ENCODE data around the gene CNTN1.

Gene CNTN1

DNA sequence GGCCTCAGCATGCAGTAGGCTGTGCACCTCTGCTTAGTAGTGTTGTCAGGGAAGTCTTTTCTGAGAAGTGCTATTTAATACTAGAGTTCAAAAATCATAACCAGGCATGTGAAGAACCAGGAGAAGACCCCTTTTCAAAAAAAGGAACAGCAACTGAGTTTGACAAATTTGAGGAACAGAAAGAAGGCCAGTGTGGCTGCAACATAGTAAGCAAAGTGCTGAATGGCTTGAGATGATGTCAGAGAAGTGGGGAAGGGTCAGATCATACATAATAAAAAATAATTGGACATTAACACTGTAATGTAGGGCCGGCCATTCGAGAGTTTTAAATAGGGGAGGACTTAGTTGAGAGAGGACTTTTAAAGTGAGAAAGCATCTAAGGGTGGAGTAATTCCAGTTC is 11.1 kb upstream of the CNTN1 start:
- peaks cover 9% of the 10 kb centered on the region for H3K9me3 Mint-ChIP-seq
- ATAC-seq (no peak), DNase-seq (no peak)
- no peak overlapping the region for H3K27ac Mint-ChIP-seq
- no peaks in the 10 kb centered on the region for H3K4me1 Mint-ChIP-seq
- no peaks in the 10 kb centered on the region for H3K36me3 Mint-ChIP-seq (ENCODE audit: low read depth)
- H3K27me3 Mint-ChIP-seq, result no peaks in the 10 kb centered on the region
- no peak overlapping the region for H3K4me3 Mint-ChIP-seq

DNA sequence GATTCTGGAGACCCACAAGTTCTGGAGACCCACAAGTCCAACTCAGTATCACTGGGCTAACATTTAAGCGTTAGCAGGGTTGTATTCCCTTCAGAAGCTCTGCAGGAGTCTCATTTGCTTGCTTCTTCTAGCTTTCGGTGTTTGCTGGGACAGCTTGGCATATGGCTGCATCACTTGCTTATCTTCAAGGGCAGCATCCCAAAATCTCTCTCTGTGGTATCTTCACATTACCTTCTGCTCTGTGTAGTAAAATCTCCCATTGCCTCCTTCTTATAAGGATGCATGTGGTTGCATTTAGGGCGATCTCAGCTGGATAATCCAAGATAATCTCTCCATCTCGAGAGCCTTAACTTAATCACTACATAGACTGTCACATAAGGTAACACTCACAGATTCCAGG is 7.3 kb upstream of the CNTN1 start:
- Mint-ChIP-seq H3K4me1 (no peaks in the 10 kb centered on the region), H3K27ac (no peak overlapping the region), H3K9me3 (no peaks in the 10 kb centered on the region), H3K36me3 (ENCODE audit: low read depth) (no peaks in the 10 kb centered on the region), H3K4me3 (no peak overlapping the region), H3K27me3 (no peaks in the 10 kb centered on the region)
- DNase-seq, result no peak
- no peak for ATAC-seq

DNA sequence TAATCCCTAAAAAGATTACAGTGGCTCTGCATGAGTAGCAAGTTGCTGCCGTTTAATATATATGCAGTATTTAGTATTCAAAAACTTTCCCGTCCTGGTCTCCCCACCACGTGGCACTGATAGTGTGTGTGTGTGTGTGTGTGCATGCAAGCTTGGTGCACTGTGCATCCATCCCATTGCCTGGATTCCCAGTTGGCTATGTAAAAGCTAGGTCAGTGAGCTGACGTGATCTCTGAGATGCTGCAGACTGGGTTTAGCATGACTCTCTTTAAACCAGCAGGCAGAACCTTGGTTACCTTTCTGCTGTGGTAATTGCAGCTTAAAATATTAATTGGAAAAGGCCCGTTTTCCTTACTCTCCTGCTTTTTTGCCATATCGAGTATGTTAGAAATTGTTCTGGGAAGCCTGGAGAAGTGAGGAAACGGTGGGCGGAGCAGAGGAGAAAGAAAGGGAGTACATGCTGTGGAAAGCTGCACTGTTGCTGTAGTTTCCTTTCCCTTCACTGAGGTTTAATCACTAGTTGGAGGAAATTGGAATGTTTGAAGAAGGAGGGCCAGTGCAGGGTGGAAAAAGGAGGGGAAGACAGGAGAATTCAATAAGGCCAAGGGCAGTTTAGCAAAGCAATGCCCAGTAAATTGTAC is 4.0 kb upstream of the CNTN1 start:
- DNase-seq, result no peak
- H3K27ac Mint-ChIP-seq, result no peak overlapping the region
- peaks cover 15% of the 10 kb centered on the region for H3K27me3 Mint-ChIP-seq
- no peak for ATAC-seq
- no peak overlapping the region for H3K4me3 Mint-ChIP-seq
- H3K36me3 Mint-ChIP-seq (ENCODE audit: low read depth), result no peaks in the 10 kb centered on the region
- H3K4me1 Mint-ChIP-seq, result no peaks in the 10 kb centered on the region
- H3K9me3 Mint-ChIP-seq, result no peaks in the 10 kb centered on the region

DNA sequence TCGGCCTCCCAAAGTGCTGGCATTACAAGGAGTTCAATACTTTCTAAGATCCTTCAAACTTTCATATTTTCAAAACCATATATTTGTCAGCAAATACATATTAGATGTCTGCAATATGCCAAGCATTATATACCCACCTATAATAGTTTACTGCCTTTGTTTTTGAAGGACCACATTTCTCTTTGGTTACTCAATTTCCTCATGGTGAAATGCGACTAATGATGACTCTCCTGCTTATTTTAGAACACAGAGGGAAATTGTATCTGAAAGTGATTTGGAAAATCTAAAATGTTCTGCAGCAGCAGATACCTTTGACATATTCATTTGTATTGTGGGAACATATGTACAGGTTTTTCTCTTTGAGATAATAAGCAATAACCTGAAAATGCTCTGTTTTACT is 2.7 kb upstream of the CNTN1 start:
- no peaks in the 10 kb centered on the region for H3K4me1 Mint-ChIP-seq
- H3K4me3 Mint-ChIP-seq, result no peak overlapping the region
- no peaks in the 10 kb centered on the region for H3K36me3 Mint-ChIP-seq (ENCODE audit: low read depth)
- no peak for ATAC-seq
- H3K27ac Mint-ChIP-seq, result no peak overlapping the region
- no peak for DNase-seq
- H3K9me3 Mint-ChIP-seq, result no peaks in the 10 kb centered on the region
- H3K27me3 Mint-ChIP-seq, result peaks cover 18% of the 10 kb centered on the region

DNA sequence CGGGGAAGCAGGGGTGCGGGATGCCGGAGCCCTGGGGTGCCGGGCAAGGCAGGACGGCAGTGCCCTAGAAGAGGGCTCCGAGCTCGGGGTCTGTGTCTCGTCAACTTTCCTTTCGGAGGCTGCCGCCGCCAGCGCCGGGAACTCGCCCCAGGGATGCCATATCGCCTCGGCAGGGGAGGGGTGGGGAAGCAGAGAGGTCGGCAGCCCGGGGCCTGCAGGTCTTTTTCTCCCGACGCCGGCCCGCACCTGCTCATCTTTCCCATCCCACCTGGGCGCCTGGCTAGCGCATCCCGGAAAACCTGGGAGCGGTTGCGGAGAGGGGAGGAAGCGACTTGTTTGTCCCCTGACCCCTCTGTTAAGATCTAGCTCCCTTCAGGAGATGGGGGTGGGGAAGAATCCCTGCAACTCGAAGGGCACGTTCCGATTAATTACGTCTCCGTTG is 547 bp downstream of the CNTN1 start:
- DNase-seq, result no peak
- no peak for ATAC-seq
- Mint-ChIP-seq H3K4me3 (no peak overlapping the region), H3K27ac (no peak overlapping the region), H3K27me3 (peaks cover 24% of the 10 kb centered on the region), H3K4me1 (no peaks in the 10 kb centered on the region), H3K9me3 (no peaks in the 10 kb centered on the region), H3K36me3 (ENCODE audit: low read depth) (no peaks in the 10 kb centered on the region)

DNA sequence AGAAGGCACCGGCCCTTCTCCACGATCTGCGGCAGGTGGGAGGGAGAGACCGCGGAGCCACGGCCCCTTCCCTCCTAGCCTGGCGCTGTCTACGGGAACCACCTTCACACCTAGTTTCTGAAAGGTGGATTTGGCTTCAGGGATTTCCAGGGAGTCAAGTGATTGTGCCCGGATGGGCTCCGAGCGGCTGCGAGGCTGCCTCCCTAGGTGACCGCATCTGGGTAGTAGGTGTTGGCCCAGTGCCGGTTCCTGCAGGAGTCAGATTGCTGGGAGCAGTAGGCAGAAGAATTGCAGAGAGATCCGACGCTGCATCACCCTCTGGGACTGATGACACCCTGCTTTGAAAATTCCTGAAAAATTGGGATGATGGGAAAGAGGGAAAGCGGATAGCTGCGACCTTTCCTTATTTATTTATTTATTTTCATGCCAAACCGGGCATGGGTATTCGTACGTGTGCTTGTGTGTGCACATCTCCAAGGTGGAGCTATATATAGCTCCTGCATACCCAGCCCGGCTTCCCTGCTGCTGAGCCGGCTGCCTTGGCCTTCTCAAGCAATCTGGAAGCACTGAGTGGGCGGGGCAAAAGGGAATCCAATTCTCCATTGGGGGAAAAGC is 1.1 kb downstream of the CNTN1 start:
- Mint-ChIP-seq H3K36me3 (ENCODE audit: low read depth) (no peaks in the 10 kb centered on the region), H3K9me3 (no peaks in the 10 kb centered on the region), H3K4me3 (no peak overlapping the region), H3K27ac (no peak overlapping the region), H3K27me3 (peaks cover 24% of the 10 kb centered on the region), H3K4me1 (no peaks in the 10 kb centered on the region)
- no peak for DNase-seq
- no peak for ATAC-seq

DNA sequence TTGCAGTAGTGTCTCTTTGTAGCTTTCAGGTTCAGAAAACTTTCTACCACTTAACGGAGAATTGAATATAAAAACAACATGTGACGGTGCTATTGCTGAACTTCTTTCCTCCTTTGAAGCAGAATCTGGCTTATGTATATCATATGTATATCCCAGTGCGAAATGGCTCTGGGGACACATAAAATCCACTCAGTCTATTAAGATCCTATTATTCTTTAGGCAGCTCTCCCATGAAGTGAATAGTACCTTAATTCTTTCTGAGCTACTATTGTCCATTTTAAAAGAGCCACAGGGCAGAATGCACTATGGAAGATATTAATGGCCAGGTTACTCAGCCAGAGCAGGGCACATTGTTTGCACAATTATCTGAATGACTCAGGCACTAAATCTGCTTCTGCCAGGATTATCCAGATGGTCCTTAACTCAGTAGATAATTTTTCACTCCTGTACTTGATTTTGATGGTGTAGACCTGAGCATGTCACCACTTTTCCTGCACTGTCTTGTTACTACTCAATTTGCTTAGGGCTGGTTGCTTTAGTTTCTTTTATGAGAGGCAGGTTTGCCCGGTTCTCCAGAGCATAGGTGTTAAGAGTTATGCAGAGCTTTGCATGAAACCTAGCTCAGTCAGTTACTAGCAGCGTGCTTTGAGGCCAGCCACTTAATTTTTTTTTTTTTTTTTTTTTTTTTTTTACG is 5.5 kb downstream of the CNTN1 start:
- peaks cover 11% of the 10 kb centered on the region for H3K27me3 Mint-ChIP-seq
- ATAC-seq, result no peak
- H3K36me3 Mint-ChIP-seq (ENCODE audit: low read depth), result no peaks in the 10 kb centered on the region
- DNase-seq, result no peak
- H3K4me1 Mint-ChIP-seq, result no peaks in the 10 kb centered on the region
- no peak overlapping the region for H3K27ac Mint-ChIP-seq
- peaks cover 7% of the 10 kb centered on the region for H3K9me3 Mint-ChIP-seq
- no peak overlapping the region for H3K4me3 Mint-ChIP-seq

DNA sequence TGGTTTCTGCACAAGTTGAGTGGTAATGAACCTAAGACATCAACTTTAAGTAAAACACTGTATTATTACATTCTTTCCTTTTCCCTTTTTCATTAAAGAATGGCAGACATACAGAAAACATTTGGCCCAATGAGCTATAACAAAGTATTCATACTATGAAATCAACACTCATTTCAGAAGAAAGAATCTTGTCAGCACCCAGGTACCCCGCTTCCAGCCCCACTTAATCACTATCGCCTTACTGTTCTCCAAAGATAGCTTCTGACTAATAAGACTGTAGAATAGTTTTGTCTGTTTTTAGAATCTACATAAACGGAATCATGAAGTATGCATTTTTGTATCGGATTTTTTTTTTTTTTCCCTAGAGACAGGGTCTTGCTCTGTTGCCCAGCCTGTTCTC is 9.5 kb downstream of the CNTN1 start:
- Mint-ChIP-seq H3K9me3 (peaks cover 7% of the 10 kb centered on the region), H3K27me3 (no peaks in the 10 kb centered on the region), H3K27ac (no peak overlapping the region), H3K4me3 (no peak overlapping the region), H3K4me1 (no peaks in the 10 kb centered on the region), H3K36me3 (ENCODE audit: low read depth) (no peaks in the 10 kb centered on the region)
- DNase-seq (no peak), ATAC-seq (no peak)

DNA sequence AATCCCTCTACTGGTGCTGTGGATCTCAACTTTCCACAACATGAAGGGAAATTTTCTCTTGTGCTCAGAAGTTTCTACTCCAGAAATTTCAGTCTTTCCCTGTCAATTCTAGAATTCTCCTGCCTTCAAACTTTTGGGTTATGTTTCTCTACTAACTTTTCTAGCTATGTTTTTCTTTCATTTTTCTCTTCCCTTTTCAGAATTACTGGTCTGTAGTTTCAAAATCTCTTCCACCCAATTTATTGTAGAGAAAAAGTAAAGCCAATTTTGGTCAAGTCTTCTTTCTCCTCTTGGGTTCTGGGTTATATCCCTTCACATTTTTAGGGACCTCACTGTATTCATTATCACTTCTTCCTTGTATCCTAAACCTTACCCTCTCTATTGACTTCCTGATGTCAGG is 18.9 kb downstream of the CNTN1 start:
- Mint-ChIP-seq H3K27ac (no peak overlapping the region), H3K4me3 (no peak overlapping the region), H3K4me1 (no peaks in the 10 kb centered on the region), H3K27me3 (no peaks in the 10 kb centered on the region), H3K9me3 (peaks cover 4% of the 10 kb centered on the region), H3K36me3 (ENCODE audit: low read depth) (no peaks in the 10 kb centered on the region)
- DNase-seq (no peak), ATAC-seq (no peak)

DNA sequence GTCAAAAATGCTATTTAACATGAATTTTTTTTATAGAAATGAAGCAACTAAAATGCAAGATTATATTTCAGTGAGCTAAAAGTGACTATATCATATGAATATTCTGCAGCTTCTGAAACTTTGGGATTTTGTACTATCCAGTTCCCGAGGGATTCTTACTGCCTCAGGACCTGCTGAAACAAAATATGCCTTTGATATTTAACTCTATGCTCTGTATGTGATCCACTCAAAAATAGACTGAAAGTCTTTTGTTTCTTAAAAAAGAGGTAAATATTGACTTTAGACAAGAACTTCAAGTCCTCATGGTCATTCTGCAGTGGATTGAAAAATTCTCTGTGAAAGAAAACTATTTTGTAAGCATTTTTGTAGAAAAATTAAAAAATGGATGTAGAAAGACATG is 22.4 kb downstream of the CNTN1 start:
- no peaks in the 10 kb centered on the region for H3K27me3 Mint-ChIP-seq
- H3K27ac Mint-ChIP-seq, result no peak overlapping the region
- DNase-seq (no peak), ATAC-seq (no peak)
- no peak overlapping the region for H3K4me3 Mint-ChIP-seq
- no peaks in the 10 kb centered on the region for H3K36me3 Mint-ChIP-seq (ENCODE audit: low read depth)
- no peaks in the 10 kb centered on the region for H3K4me1 Mint-ChIP-seq
- no peaks in the 10 kb centered on the region for H3K9me3 Mint-ChIP-seq

DNA sequence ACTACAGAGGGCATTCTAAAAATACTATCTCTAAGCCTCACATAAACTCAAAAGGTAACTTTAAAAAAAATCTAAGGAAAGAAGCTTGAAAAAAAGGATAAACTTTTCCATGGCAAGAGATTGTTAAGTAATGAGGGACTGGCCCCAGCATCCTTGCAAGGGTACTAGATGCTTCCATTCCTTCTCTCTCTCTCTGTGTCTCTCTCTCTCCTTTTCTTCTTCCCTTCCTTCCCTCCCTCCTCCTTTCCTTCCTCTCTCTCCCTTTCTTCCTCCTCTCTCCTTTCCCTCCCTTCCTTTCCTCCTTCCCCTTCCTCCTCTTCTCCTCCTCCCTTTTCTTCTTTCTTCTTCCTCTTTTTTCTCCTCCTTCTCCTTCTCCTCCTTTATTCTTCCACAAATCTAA is 23.8 kb downstream of the CNTN1 start:
- Mint-ChIP-seq H3K27me3 (no peaks in the 10 kb centered on the region), H3K9me3 (peaks cover 2% of the 10 kb centered on the region), H3K27ac (no peak overlapping the region), H3K4me3 (no peak overlapping the region), H3K4me1 (no peaks in the 10 kb centered on the region), H3K36me3 (ENCODE audit: low read depth) (no peaks in the 10 kb centered on the region)
- ATAC-seq, result no peak
- no peak for DNase-seq

DNA sequence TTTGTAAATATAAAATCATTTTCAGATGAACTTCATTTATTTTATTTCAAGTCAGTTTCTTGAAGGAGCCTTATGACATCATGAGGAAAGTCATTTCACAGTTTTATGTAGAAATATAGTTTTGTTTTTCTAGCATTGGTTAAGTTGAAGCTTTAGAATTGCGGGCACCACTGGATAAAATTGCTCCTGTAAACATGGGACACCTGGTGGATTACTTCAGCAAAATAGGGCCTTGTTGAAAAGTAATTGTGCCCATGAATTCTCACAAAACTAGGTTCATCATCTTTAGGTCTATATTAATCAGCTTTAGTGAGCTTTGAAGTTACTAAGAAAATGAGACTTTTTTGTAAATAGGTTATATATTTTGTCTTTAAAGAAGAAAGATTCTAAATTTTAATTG is 25.3 kb downstream of the CNTN1 start:
- Mint-ChIP-seq H3K27ac (no peak overlapping the region), H3K27me3 (no peaks in the 10 kb centered on the region), H3K9me3 (peaks cover 4% of the 10 kb centered on the region), H3K4me1 (no peaks in the 10 kb centered on the region), H3K4me3 (no peak overlapping the region), H3K36me3 (ENCODE audit: low read depth) (no peaks in the 10 kb centered on the region)
- no peak for DNase-seq
- no peak for ATAC-seq

DNA sequence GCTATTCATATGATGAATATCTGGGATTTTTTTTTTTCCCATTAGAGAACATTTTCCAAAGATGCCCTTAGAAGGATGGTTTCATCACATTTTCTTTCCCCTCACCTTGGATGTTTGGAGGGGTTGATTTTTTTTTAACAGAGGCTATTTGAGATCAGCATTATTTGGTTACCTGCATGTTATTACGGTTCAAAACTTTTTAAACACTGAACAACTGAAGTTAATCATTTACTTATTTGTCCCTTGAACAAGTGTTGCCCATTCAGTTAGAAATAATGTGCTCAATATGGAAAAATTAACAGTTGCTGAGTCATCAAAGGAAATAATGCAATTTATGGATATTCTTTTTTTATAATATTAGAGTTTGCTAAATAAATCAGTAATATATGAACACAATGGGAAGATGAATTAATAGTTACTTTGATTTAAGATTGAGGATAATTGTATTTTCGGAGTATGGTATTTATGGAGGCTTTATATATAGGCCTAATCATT is 26.7 kb downstream of the CNTN1 start:
- Mint-ChIP-seq H3K4me3 (no peak overlapping the region), H3K36me3 (ENCODE audit: low read depth) (no peaks in the 10 kb centered on the region)

DNA sequence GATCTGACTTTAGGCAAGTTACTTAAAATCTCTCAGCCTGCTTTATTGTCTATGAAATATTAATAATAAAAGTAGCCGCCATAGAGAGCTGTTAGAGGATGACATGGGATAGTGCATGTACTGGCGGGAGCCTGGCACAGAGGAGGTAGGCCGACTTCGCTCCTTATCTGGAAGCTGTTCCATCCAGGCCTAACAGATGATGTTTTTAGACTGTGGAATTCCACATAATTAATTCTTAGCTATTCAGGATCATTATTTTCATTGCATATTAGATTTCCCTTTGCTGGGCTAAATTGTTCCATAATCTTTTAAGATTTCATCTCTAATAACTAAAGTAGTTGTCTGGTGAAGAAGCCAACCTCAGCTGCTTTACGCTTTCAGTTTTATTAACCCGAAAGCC is 30.8 kb downstream of the CNTN1 start:
- H3K9me3 Mint-ChIP-seq, result peaks cover 4% of the 10 kb centered on the region
- H3K27me3 Mint-ChIP-seq, result no peaks in the 10 kb centered on the region
- no peaks in the 10 kb centered on the region for H3K36me3 Mint-ChIP-seq (ENCODE audit: low read depth)
- no peak overlapping the region for H3K4me3 Mint-ChIP-seq
- H3K4me1 Mint-ChIP-seq, result no peaks in the 10 kb centered on the region
- ATAC-seq (no peak), DNase-seq (no peak)
- no peak overlapping the region for H3K27ac Mint-ChIP-seq

More for the DNA sequence above, 26.7 kb downstream of the CNTN1 start:
- Mint-ChIP-seq H3K9me3 (peaks cover 4% of the 10 kb centered on the region), H3K27me3 (no peaks in the 10 kb centered on the region), H3K4me1 (no peaks in the 10 kb centered on the region), H3K27ac (no peak overlapping the region)
- no peak for ATAC-seq
- no peak for DNase-seq

DNA sequence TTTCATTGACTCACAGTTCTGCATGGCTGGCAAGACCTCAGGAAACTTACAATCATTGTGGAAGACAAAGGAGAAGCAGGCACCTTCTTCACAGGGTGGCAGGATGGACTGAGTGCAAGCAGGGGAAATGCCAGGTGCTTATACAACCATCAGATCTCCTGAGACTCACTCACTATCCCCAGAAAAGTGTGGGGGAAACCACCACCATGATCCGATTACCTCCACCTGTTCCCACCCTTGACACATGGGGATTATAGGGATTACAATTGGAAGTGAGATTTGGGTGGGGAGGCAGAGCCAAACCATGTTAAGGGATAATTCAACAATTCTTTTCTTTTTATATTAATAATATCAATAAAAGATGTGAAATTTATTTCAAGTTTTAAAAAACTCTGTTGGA is 34.1 kb downstream of the CNTN1 start:
- Mint-ChIP-seq H3K27me3 (no peaks in the 10 kb centered on the region), H3K4me1 (no peaks in the 10 kb centered on the region), H3K9me3 (no peaks in the 10 kb centered on the region), H3K4me3 (no peak overlapping the region), H3K36me3 (ENCODE audit: low read depth) (no peaks in the 10 kb centered on the region), H3K27ac (no peak overlapping the region)
- ATAC-seq (no peak), DNase-seq (no peak)

Data from activated naive CD8-positive, alpha-beta T cell treated with anti-CD3 and anti-CD28 coated beads, Interleukin-2, amount 50 U/mL, for 24 hours (primary cell).